PC-3 (cell line): ENCODE data around the gene SIPA1L3.
"Not testable (repeated sequence)": the region's sequence is repeated elsewhere in the genome, so short reads cannot be mapped to it uniquely, and the experiment has no call there.

Source experiments
- EZH2 ChIP-seq: fragments of 300-600 bp; sonication (generic); IDR thresholded peaks from one replicate; pipeline ENCODE4 v1.6.1; 2017; ENCODE audit warnings: antibody characterized with exemption, mild to moderate bottlenecking, low read length; ENCODE audit not compliant: unreplicated experiment
- EZH2phosphoT487 ChIP-seq: fragments of 300-600 bp; sonication (generic); IDR thresholded peaks from 2 replicates; pipeline ENCODE4 v1.6.1; 2018; ENCODE audit warnings: mild to moderate bottlenecking, antibody characterized with exemption, low read length, borderline replicate concordance
- TF ChIP-seq, protein P1 (sequence below): fragments of 300-600 bp; sonication (generic); conservative IDR thresholded peaks from 2 replicates; pipeline ENCODE4 v1.5.1; 2017; ENCODE audit warnings: antibody characterized with exemption, low read depth, mild to moderate bottlenecking, low read length

- not testable (repeated sequence) for TF ChIP-seq EZH2, EZH2phosphoT487
- TF ChIP-seq, protein P1, sequence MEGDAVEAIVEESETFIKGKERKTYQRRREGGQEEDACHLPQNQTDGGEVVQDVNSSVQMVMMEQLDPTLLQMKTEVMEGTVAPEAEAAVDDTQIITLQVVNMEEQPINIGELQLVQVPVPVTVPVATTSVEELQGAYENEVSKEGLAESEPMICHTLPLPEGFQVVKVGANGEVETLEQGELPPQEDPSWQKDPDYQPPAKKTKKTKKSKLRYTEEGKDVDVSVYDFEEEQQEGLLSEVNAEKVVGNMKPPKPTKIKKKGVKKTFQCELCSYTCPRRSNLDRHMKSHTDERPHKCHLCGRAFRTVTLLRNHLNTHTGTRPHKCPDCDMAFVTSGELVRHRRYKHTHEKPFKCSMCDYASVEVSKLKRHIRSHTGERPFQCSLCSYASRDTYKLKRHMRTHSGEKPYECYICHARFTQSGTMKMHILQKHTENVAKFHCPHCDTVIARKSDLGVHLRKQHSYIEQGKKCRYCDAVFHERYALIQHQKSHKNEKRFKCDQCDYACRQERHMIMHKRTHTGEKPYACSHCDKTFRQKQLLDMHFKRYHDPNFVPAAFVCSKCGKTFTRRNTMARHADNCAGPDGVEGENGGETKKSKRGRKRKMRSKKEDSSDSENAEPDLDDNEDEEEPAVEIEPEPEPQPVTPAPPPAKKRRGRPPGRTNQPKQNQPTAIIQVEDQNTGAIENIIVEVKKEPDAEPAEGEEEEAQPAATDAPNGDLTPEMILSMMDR, result not testable (repeated sequence)
These were observed 164.0 kb downstream of the SIPA1L3 start for GRCh38 chr19:38071054-38071453.
